ENCODE results near the gene SLC9B2.

- TF ChIP-seq CTCF (IDR thresholded peaks at IDR 0.05) (no peak), EZH2 (IDR thresholded peaks at IDR 0.05) (no peak)
Measured at GRCh38 chr4:102988429-102989020, 88.0 kb downstream of the SLC9B2 start.

Data from neural progenitor cell (in vitro differentiated cells).